ENCODE measurements around the gene PAAF1.

DNA sequence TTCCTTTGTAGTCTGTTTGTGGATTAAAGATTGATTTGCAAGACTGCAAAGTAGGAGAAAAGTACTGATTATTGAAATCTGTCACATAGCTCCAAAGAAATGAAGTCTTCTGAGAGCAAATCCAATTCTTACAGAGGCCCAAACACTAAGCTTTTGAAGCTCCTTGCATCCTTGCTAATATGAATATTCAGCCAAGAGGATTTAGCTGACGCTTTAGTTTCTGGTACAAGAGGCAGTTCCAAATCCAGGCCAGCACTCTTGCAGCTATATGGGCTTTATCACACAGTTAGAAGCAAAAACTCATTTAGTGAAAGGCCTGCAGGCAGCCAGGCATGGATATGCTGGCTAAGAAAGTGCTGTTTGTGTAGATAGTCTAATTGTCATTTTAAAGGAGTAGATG is 12.7 kb downstream of the PAAF1 start:
- no peak for TF ChIP-seq POLR2A (IDR thresholded peaks at IDR 0.05)
- TF ChIP-seq, protein P1, sequence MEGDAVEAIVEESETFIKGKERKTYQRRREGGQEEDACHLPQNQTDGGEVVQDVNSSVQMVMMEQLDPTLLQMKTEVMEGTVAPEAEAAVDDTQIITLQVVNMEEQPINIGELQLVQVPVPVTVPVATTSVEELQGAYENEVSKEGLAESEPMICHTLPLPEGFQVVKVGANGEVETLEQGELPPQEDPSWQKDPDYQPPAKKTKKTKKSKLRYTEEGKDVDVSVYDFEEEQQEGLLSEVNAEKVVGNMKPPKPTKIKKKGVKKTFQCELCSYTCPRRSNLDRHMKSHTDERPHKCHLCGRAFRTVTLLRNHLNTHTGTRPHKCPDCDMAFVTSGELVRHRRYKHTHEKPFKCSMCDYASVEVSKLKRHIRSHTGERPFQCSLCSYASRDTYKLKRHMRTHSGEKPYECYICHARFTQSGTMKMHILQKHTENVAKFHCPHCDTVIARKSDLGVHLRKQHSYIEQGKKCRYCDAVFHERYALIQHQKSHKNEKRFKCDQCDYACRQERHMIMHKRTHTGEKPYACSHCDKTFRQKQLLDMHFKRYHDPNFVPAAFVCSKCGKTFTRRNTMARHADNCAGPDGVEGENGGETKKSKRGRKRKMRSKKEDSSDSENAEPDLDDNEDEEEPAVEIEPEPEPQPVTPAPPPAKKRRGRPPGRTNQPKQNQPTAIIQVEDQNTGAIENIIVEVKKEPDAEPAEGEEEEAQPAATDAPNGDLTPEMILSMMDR (IDR thresholded peaks at IDR 0.05 in 4 of 5, conservative IDR thresholded peaks at IDR 0.05 in 1 of 5): no peak
